HepG2 (cell line): ENCODE results near the gene IFIT1B. TPM values are rescaled to one million over a fixed set of nuclear protein-coding genes. Genes with fewer than 3 reads are reported as not detected.

Experiments used
- ATAC-seq: fragments of 200-7000 bp; cut with Tn5 transposase; 3 replicates; pipeline ENCODE4 v1.9.1; 2020; ENCODE audit warnings: mild to moderate bottlenecking, moderate library complexity
- BruUV-seq: library from RNA; stranded (reverse); fragments of 400-500 nt; replicated peaks from 2 replicates; lab custom pipeline; 2021; lab: Mats Ljungman, UMichigan
- CTCF ChIA-PET: fragments of 300-600 bp; formaldehyde crosslinking; extraction: SDS; loops from one replicate; lab custom pipeline; 2021; ENCODE audit warnings: low total read pairs, inconsistent platforms, low intra/inter-chr PET ratio; lab: Yijun Ruan, JAX
- POLR2A ChIA-PET: fragments of 350-600 bp; sonication (Branson Sonifier 250); formaldehyde crosslinking; loops from one replicate; lab custom pipeline; 2020; ENCODE audit warnings: antibody characterized with exemption, inconsistent platforms; lab: Yijun Ruan, JAX
- DNase-seq: peaks from one replicate; pipeline ENCODE4 v3.0.0-alpha.2; 2015; ENCODE audit warnings: low spot score
- FAIRE-seq: peaks from 3 replicates; lab custom pipeline; 2011; peaks lifted over from hg19 to GRCh38; lab: Jason Lieb, UNC
- H2AFZ ChIP-seq: one replicate; pipeline ENCODE4 v1.6.1; 2011; ENCODE audit warnings: low read length, inconsistent platforms
- H3K27ac ChIP-seq: fragments of 300-600 bp; 3 replicates; pipeline ENCODE4 v1.8.0; 2011; ENCODE audit warnings: mixed run types, mild to moderate bottlenecking, mixed read lengths, low read length, inconsistent platforms; ENCODE audit not compliant: insufficient read depth; ENCODE audit errors: extremely low read length
- H3K27me3 ChIP-seq, 2 experiments: fragments of 200-600 bp in 1 of 2; 2 replicates in 1 of 2; 3 replicates in 1 of 2; pipeline versions ENCODE4 v1.6.0 to v1.8.0; 2011; ENCODE audit warnings: low read length in 2 of 2, mild to moderate bottlenecking in 2 of 2, moderate library complexity in 2 of 2, inconsistent platforms in 1 of 2; ENCODE audit not compliant: insufficient read depth in 2 of 2, control insufficient read depth in 1 of 2
- H3K36me3 ChIP-seq, 2 experiments: fragments of 200-600 bp in 1 of 2; replicated peaks in 1 of 2; 2 replicates in 1 of 2; 3 replicates in 1 of 2; pipeline versions ENCODE4 v1.5.1 to v1.8.0; 2011; ENCODE audit warnings: low read length in 2 of 2, inconsistent platforms in 1 of 2; ENCODE audit not compliant: insufficient read depth in 2 of 2, control insufficient read depth in 1 of 2
- H3K4me1 ChIP-seq: 2 replicates; pipeline ENCODE4 v1.5.1; 2012; ENCODE audit warnings: low read length, inconsistent platforms; ENCODE audit not compliant: insufficient read depth
- H3K4me2 ChIP-seq: 2 replicates; pipeline ENCODE4 v1.6.0; 2011; ENCODE audit warnings: low read depth, low read length, inconsistent platforms
- H3K4me3 ChIP-seq, 3 experiments: fragments of 200-600 bp in 1 of 3; sonication (generic), shearing (Covaris generic) in 1 of 3; replicated peaks in 1 of 3; 2 replicates each; pipeline ENCODE4 v1.5.1; 2011 to 2016; ENCODE audit warnings: low read length in 3 of 3, inconsistent platforms in 2 of 3, low read depth in 2 of 3, mild to moderate bottlenecking in 2 of 3, control low read depth in 1 of 3, mixed read lengths in 1 of 3; ENCODE audit not compliant: insufficient read depth in 1 of 3
- H3K79me2 ChIP-seq: one replicate; pipeline ENCODE4 v1.6.1; 2011; ENCODE audit warnings: low read length, inconsistent platforms; ENCODE audit not compliant: insufficient read depth
- H3K9ac ChIP-seq: 2 replicates; pipeline ENCODE4 v1.6.0; 2011; ENCODE audit warnings: mild to moderate bottlenecking, low read depth, low read length, inconsistent platforms; ENCODE audit not compliant: insufficient read depth
- H3K9me3 ChIP-seq: 2 replicates; pipeline ENCODE4 v1.5.1; 2012; ENCODE audit warnings: mild to moderate bottlenecking, low read length
- H4K20me1 ChIP-seq: 2 replicates; pipeline ENCODE4 v1.6.0; 2011; ENCODE audit warnings: inconsistent platforms, mild to moderate bottlenecking, low read length, moderate library complexity; ENCODE audit not compliant: insufficient read depth
- CAMTA2 ChIP-seq: sonication (generic); formaldehyde crosslinking; IDR thresholded peaks from 2 replicates; pipeline ENCODE4 v1.4.0; 2020; ENCODE audit warnings: mild to moderate bottlenecking, missing genetic modification reagents, borderline replicate concordance
- CREB1 ChIP-seq, 2 experiments: fragments of 450-650 bp in 1 of 2; IDR thresholded peaks; 2 replicates each; pipeline ENCODE4 v1.6.1; 2016 to 2017; ENCODE audit warnings: control low read depth in 1 of 2, mild to moderate bottlenecking in 1 of 2, missing compliant biosample characterization in 1 of 2, missing genetic modification characterization in 1 of 2
- GLI4 ChIP-seq: sonication (generic); formaldehyde crosslinking; IDR thresholded peaks from 2 replicates; pipeline ENCODE4 v1.5.1; 2020; ENCODE audit warnings: missing genetic modification reagents, mild to moderate bottlenecking, moderate library complexity, borderline replicate concordance
- GMEB1 ChIP-seq: sonication (generic); formaldehyde crosslinking; IDR thresholded peaks from 2 replicates; pipeline ENCODE4 v1.5.1; 2020; ENCODE audit warnings: missing genetic modification reagents, mild to moderate bottlenecking, borderline replicate concordance
- KAT8 ChIP-seq: IDR thresholded peaks from 2 replicates; pipeline ENCODE4 v1.6.1; 2016; ENCODE audit warnings: missing genetic modification reagents, missing compliant biosample characterization
- KDM5B ChIP-seq: sonication (generic); formaldehyde crosslinking; IDR thresholded peaks from 2 replicates; pipeline ENCODE4 v1.4.0; 2020; ENCODE audit warnings: missing genetic modification reagents, mild to moderate bottlenecking, borderline replicate concordance
- NKX3-1 ChIP-seq: sonication (generic); formaldehyde crosslinking; IDR thresholded peaks from 2 replicates; pipeline ENCODE4 v1.5.0; 2020; ENCODE audit warnings: missing genetic modification reagents
- SRY ChIP-seq: sonication (generic); formaldehyde crosslinking; IDR thresholded peaks from 2 replicates; pipeline ENCODE4 v1.8.0; 2022; ENCODE audit warnings: mild to moderate bottlenecking, missing genetic modification reagents
- SSRP1 ChIP-seq: IDR thresholded peaks from 2 replicates; pipeline ENCODE4 v1.6.1; 2016; ENCODE audit warnings: control low read depth
- ZNF430 ChIP-seq: sonication (generic); formaldehyde crosslinking; IDR thresholded peaks from 2 replicates; pipeline ENCODE4 v1.9.0; 2021; ENCODE audit warnings: mild to moderate bottlenecking, missing genetic modification reagents
- ZNF510 ChIP-seq: sonication (generic); formaldehyde crosslinking; IDR thresholded peaks from 2 replicates; pipeline ENCODE4 v1.4.0; 2020; ENCODE audit warnings: low read depth, mild to moderate bottlenecking, missing genetic modification reagents
- ZSCAN29 ChIP-seq: sonication (generic); formaldehyde crosslinking; conservative IDR thresholded peaks from 2 replicates; pipeline ENCODE4 v1.4.0; 2020; ENCODE audit warnings: mild to moderate bottlenecking, missing genetic modification reagents
- WGBS: methylation state at CpG from one replicate; pipeline ENCODE4 v1.1.6; 2017; ENCODE audit warnings: low lambda C conversion rate; 5-methylcytosine and 5-hydroxymethylcytosine counted together
- in situ Hi-C: cut with HindIII; loops from 2 replicates; pipeline ENCODE4 v1.10.0; 2017; ENCODE audit warnings: low pct_unique_long_range_greater_than_20kb; ENCODE audit not compliant: extremely low pct_ligation_motif_present
- intact Hi-C: fragments of 100-400 bp; cut with micrococcal nuclease; formaldehyde crosslinking; loops from one replicate; pipeline ENCODE4 v1.10.0; 2022; ENCODE audit not compliant: unreplicated experiment
- polyA plus RNA-seq, 8 experiments: library from polyadenylated mRNA; depleted of rRNA in 3 of 8; stranded (reverse) in 7 of 8; unstranded in 1 of 8; fragments of >200 nt; fragmentation: Illumina TruSeq in 4 of 8; extraction: Trizol in 4 of 8; gene quantifications; 2 replicates each; pipeline versions ENCODE4 v1.2.1 to v1.2.3, GENCODE V29; 2011 to 2016; ENCODE audit warnings: low read depth in 4 of 8, missing spikeins in 1 of 8, mixed read lengths in 1 of 8; ENCODE audit not compliant: insufficient read depth in 1 of 8
- total RNA-seq, 5 experiments: library from RNA; depleted of rRNA; stranded (reverse); fragments of >200 nt; fragmentation: Illumina TruSeq; extraction: Trizol; gene quantifications; 2 replicates each; pipeline ENCODE4 v1.2.3, GENCODE V29; 2016; ENCODE audit warnings: low read depth in 1 of 5
- TF ChIP-seq, protein P1 (sequence below): sonication (generic); formaldehyde crosslinking; IDR thresholded peaks from 2 replicates; pipeline ENCODE4 v1.8.1; 2023; ENCODE audit warnings: mild to moderate bottlenecking, missing genetic modification reagents
- TF ChIP-seq, protein P2 (sequence below): sonication (generic); formaldehyde crosslinking; IDR thresholded peaks from 2 replicates; pipeline ENCODE4 v1.8.0; 2022; ENCODE audit warnings: missing genetic modification reagents, mild to moderate bottlenecking, borderline replicate concordance
- TF ChIP-seq, protein P3 (sequence below): sonication (generic); formaldehyde crosslinking; IDR thresholded peaks from 2 replicates; pipeline ENCODE4 v1.4.0; 2020; ENCODE audit warnings: missing genetic modification reagents

The IFIT1B gene
- total and polyA plus RNA-seq, 2 of the 13 experiments (the other 11 are each of a cell fraction or from before 2014, with no cell fraction given) = not detected

- in situ Hi-C loops = loop anchor here (5.0 kb wide), 1 partner anchor 117 kb away; no protein-coding TSS in a partner anchor
- FAIRE-seq = peak; percentile 93
- Histone ChIP-seq H3K27me3 (no peaks in the 10 kb centered on the region), H3K9ac (peak overlapping the region; percentile 14; the same call in 1 of the 2 replicates), H3K4me3 (peak overlapping the region in 2 of 3 experiments; percentile 30; a peak in 3 of 6 replicates), H3K4me2 (peak overlapping the region; percentile 69), H3K27ac (peak overlapping the region; percentile 76), H4K20me1 (no peaks in the 10 kb centered on the region), H3K9me3 (no peaks in the 10 kb centered on the region), H3K36me3 (no peaks in the 10 kb centered on the region), H2AFZ (no peak overlapping the region), H3K4me1 (peaks cover 45% of the 10 kb centered on the region), H3K79me2 (no peaks in the 10 kb centered on the region)
- 0% methylated on average over 3 of the region's 3 CpGs for WGBS
- BruUV-seq = no TSS peak
- intact Hi-C loops = loop anchor here (2.0 kb wide), 2 partner anchors 15 to 19 kb away; partner anchors contain the start of gene IFIT1
- peak; percentile 93 for DNase-seq
- ChIA-PET POLR2A (interaction anchor here (0.9 to 1.6 kb wide), 5 partner anchors 19 to 123 kb away, joined by 3 to 5 read pairs (median 4); partner anchors contain the start of genes IFIT1 and LIPA), CTCF (no interaction called here)
- ATAC-seq = peak; percentile 90
- TF ChIP-seq KDM5B (CRISPR knock-in tag) = no peak
- TF ChIP-seq GMEB1 (CRISPR knock-in tag) = no peak
- TF ChIP-seq, protein P1, sequence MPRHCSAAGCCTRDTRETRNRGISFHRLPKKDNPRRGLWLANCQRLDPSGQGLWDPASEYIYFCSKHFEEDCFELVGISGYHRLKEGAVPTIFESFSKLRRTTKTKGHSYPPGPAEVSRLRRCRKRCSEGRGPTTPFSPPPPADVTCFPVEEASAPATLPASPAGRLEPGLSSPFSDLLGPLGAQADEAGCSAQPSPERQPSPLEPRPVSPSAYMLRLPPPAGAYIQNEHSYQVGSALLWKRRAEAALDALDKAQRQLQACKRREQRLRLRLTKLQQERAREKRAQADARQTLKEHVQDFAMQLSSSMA (CRISPR knock-in tag) = no peak
- TF ChIP-seq, protein P2, sequence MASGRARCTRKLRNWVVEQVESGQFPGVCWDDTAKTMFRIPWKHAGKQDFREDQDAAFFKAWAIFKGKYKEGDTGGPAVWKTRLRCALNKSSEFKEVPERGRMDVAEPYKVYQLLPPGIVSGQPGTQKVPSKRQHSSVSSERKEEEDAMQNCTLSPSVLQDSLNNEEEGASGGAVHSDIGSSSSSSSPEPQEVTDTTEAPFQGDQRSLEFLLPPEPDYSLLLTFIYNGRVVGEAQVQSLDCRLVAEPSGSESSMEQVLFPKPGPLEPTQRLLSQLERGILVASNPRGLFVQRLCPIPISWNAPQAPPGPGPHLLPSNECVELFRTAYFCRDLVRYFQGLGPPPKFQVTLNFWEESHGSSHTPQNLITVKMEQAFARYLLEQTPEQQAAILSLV (CRISPR knock-in tag) = no peak
- TF ChIP-seq GLI4 (CRISPR knock-in tag) = no peak
- no peak for TF ChIP-seq SSRP1 (CRISPR knock-in tag)
- no peak for TF ChIP-seq ZSCAN29
- no peak for TF ChIP-seq NKX3-1 (CRISPR knock-in tag)
- TF ChIP-seq KAT8 = peak; percentile 65
- TF ChIP-seq, protein P3, sequence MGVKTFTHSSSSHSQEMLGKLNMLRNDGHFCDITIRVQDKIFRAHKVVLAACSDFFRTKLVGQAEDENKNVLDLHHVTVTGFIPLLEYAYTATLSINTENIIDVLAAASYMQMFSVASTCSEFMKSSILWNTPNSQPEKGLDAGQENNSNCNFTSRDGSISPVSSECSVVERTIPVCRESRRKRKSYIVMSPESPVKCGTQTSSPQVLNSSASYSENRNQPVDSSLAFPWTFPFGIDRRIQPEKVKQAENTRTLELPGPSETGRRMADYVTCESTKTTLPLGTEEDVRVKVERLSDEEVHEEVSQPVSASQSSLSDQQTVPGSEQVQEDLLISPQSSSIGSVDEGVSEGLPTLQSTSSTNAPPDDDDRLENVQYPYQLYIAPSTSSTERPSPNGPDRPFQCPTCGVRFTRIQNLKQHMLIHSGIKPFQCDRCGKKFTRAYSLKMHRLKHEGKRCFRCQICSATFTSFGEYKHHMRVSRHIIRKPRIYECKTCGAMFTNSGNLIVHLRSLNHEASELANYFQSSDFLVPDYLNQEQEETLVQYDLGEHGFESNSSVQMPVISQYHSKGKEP (CRISPR knock-in tag) = no peak
- TF ChIP-seq CREB1 (IDR thresholded peaks at IDR 0.05) = no peak
- peak; percentile 47; the same call in 1 of the 2 replicates for TF ChIP-seq CREB1 (CRISPR knock-in tag; IDR thresholded peaks at IDR 0.05)
- no peak for TF ChIP-seq SRY (CRISPR knock-in tag)
- no peak for TF ChIP-seq ZNF510 (CRISPR knock-in tag)
- TF ChIP-seq CAMTA2 (CRISPR knock-in tag) = no peak
- TF ChIP-seq ZNF430 (CRISPR knock-in tag) = no peak
Measured at GRCh38 chr10:89373916-89374711, 3.7 kb upstream of the IFIT1B start.
